Stimulated activated CD8-positive, alpha-beta memory T cell treated with anti-CD3 and anti-CD28 coated beads, Interleukin-12 subunit alpha, Interleukin-12 subunit beta, amount 100 ng/mL, for 1 hour (primary cell): Measurements from ENCODE around the gene GTPBP2.
"Not testable (repeated sequence)": the region's sequence is repeated elsewhere in the genome, so short reads cannot be mapped to it uniquely, and the experiment has no call there.

Experiments used
- DNase-seq: peaks from one replicate; pipeline ENCODE4 v3.0.0-alpha.2; 2020; ENCODE audit warnings: low read depth

The GTPBP2 gene

GRCh38 chr6:43629104-43629504 is at the start of gene GTPBP2:
GTPBP2 (minus strand) TSS chr6:43629264; CDS start chr6:43629162, 102 bp downstream.
- peak; percentile 93 for DNase-seq

GRCh38 chr6:43678341-43678740 is 49.3 kb upstream of the GTPBP2 start:
- no peak for DNase-seq

- DNase-seq, result no peak
Observed at GRCh38 chr6:43677759-43678158, 48.7 kb upstream of the GTPBP2 start.

- no peak for DNase-seq
Observed at GRCh38 chr6:43676962-43677606, 48.0 kb upstream of the GTPBP2 start.

GRCh38 chr6:43674921-43675320 is 45.9 kb upstream of the GTPBP2 start:
- DNase-seq, result no peak

- DNase-seq, result no peak
Observed at GRCh38 chr6:43674291-43674690, 45.2 kb upstream of the GTPBP2 start.

GRCh38 chr6:43673444-43674084 is 44.5 kb upstream of the GTPBP2 start:
- no peak for DNase-seq

GRCh38 chr6:43671801-43672690 is 43.0 kb upstream of the GTPBP2 start:
- no peak for DNase-seq

GRCh38 chr6:43671011-43671800 is 42.1 kb upstream of the GTPBP2 start:
- no peak for DNase-seq

GRCh38 chr6:43670623-43670986 is 41.5 kb upstream of the GTPBP2 start:
- DNase-seq, result no peak

- no peak for DNase-seq
Observed at GRCh38 chr6:43669922-43670622, 41.0 kb upstream of the GTPBP2 start.

- DNase-seq, result no peak
Observed at GRCh38 chr6:43669050-43669921, 40.2 kb upstream of the GTPBP2 start.

- DNase-seq, result no peak
Observed at GRCh38 chr6:43668151-43669028, 39.3 kb upstream of the GTPBP2 start.

- peak; percentile 66 for DNase-seq
Observed at GRCh38 chr6:43667245-43668150, 38.4 kb upstream of the GTPBP2 start.

GRCh38 chr6:43666196-43666920 is 37.3 kb upstream of the GTPBP2 start:
- DNase-seq, result no peak

- no peak for DNase-seq
Observed at GRCh38 chr6:43665376-43665775, 36.3 kb upstream of the GTPBP2 start.

- DNase-seq, result not testable (repeated sequence)
Observed at GRCh38 chr6:43662948-43663347, 33.9 kb upstream of the GTPBP2 start.

- no peak for DNase-seq
Observed at GRCh38 chr6:43658161-43658560, 29.1 kb upstream of the GTPBP2 start.
